Testis (tissue), 2 donors: Measurements from ENCODE around the gene INTS3.

ENCODE experiments used
- CTCF ChIP-seq, 3 experiments: fragments of 450-650 bp in 2 of 3; fragments of 200-600 bp in 1 of 3; sonication (generic) in 1 of 3; IDR thresholded peaks; one replicate each; pipeline ENCODE4 v1.5.1; 2016 to 2019; ENCODE audit warnings: antibody characterized with exemption in 3 of 3, mild to moderate bottlenecking in 2 of 3, moderate library complexity in 1 of 3
- POLR2A ChIP-seq: fragments of 450-650 bp; IDR thresholded peaks from one replicate; pipeline ENCODE4 v1.6.1; 2017; ENCODE audit warnings: antibody characterized with exemption, mild to moderate bottlenecking, moderate library complexity

GRCh38 chr1:153678519-153679336 lies 49.1 kb upstream of the INTS3 start, which contains the start of gene NPR1:
- TF ChIP-seq CTCF (IDR thresholded peaks at IDR 0.05) (no peak), POLR2A (no peak)
